Stimulated activated CD8-positive, alpha-beta memory T cell treated with anti-CD3 and anti-CD28 coated beads, Interleukin-4, amount 100 ng/mL, for 48 hours (primary cell): Measurements from ENCODE around the gene IBTK.
"Not testable (repeated sequence)": the region's sequence is repeated elsewhere in the genome, so short reads cannot be mapped to it uniquely, and the experiment has no call there.

Source experiments
- DNase-seq: peaks from one replicate; pipeline ENCODE4 v3.0.0-alpha.2; 2020

The IBTK gene

DNA sequence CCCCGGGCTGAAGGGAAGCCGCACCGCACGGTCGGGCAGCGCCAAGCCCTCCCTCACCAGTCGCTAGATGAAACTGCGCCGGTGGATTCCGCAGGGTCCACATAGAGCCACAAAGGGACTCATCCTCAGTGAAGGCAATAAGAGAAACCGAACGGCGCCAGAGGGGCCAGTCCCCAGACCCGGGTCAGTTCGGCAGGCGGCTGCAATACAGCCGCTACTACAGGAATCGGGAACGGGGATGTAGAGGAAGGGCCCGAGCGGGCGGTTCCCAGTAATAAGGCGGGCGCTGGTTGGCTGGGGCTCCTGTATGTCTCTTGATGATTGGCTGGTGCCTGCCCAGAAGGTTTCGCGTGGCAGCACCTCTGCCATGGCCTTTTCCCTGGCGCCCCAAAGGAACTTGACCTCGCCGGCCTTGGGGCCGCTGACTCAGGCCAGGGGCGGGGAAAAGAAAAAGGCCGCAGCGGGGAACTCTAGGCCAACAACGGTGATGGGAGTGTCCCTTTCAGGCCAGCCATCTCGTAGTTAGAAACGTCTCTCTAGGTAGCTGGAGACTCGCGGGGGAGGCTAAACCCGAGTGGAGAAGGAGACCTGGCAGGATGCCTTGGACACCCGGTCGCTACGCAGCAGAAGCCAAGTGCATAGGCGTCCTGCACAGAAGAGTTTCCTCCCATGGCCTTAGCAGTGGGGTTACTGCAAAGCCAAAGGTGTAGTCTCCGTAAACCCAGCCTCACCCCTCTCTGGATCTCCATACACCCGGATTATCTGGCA, at the start of gene IBTK:
IBTK (minus strand) TSS at position 240 of the 768 bp plus-strand sequence. CDS start 7,258 bp downstream, outside the sequence.
- DNase-seq, result peak; percentile 93

DNA sequence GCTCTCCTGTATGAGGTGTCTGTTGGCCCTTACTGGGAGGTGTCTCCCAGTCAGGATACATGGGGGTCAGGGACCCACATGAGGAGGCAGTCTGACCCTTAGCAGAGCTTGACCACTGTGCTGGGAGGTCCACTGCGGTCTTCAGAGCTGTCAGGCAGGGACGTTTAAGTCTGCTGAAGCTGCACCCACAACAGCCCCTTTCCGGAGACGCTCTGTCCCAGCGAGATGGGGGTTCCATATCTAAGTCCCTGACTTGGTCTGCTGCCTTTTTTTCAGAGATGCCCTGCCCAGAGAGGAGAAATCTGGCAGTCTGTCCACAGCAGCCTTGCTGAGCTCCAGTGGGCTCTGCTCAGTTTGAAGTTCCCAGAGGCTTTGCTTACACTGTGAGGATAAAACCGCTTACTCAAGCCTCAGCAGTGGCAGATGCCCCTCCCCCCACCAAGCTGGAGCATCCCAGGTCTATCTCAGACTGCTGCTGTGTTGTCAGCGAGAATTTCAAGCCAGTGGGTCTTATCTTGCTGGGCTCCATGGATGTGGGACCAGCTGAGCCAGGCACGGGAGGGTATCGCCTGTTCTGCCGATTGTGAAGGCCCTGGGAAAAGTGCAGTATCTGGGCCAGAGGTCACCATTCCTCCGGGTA, 36.3 kb upstream of the IBTK start:
- no peak for DNase-seq

DNA sequence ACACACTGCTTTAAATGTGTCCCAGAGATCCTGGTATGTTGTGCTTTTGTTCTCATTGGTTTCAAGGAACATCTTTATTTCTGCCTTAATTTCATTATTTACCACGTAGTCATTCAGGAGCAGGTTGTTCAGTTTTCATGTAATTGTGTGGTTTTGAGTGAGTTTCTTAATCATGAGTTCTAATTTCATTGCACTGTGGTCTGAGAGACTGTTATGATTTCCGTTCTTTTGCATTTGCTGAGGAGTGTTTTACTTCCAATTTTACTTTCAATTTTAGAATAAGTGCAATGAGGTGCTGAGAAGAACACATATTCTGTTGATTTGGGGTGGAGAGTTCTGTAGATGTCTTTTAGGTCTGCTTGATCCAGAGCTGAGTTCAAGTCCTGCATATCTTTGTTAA, 34.0 kb upstream of the IBTK start:
- not testable (repeated sequence) for DNase-seq

DNA sequence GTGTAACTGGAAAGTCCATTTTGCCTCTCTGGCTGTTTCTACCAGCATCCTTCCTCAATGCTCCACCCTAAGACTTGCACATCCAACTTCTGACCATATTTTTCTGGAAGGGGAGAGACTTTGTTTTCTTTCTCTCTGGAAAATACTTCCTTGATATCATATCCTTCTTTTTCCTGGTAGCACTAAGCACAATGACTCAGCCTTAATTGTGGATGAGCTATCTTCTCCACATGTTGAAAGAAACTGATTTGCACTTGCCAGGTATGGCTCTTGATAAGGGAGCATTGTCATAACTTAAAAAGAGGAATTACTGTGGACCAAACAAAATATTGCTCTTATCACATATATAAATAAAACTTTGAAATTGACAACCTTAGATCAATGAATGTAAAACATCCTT, 30.1 kb upstream of the IBTK start:
- no peak for DNase-seq

GRCh38 chr6:82275686-82276085, 28.1 kb upstream of the IBTK start:
- DNase-seq, result no peak

GRCh38 chr6:82273295-82273694, 25.8 kb upstream of the IBTK start:
- DNase-seq, result no peak

- DNase-seq, result no peak
Measured at GRCh38 chr6:82270881-82271635, 23.5 kb upstream of the IBTK start.

DNA sequence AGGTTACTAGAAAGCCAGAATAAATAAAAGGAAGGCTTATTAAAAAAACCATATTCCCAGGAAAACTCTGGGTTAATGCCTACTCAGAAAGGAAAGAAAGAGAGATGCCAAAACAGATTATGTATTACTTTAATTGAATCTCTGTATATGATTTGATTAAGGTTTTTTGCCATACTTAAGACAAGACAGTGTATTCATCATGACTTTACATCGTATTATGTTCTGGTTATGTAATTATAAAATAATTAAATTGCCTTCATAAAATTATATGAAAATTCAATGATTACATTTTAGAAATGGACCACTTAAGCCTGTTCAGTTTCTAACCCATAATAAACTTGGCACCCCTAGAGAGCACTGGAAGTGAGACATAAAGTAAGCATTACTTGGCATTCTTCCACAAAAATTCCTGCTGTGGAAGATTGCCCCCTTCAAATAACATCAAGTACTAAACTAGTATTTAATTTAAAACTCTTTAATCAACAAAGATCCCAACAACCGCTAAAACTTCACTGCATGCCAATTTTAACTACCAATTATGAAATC, 20.8 kb upstream of the IBTK start:
- no peak for DNase-seq

DNA sequence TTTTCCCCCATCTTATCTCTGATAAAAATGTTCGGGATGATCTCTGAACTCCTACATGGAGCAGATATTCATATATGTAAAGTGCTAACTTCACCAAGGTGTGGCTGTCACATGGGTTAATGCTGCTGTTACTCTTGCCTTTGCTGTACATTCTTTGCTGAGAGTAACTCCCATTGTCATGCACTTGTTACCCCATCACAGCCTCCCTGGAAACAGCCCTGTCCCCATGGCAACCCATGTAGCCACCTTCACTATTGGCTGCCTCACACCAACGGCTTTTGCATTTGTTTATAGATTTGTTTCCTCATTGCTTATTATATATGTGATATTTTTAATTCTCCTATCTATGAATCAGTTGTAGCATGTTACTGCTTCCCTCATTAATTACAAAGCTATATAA, 17.3 kb upstream of the IBTK start:
- DNase-seq, result no peak

DNA sequence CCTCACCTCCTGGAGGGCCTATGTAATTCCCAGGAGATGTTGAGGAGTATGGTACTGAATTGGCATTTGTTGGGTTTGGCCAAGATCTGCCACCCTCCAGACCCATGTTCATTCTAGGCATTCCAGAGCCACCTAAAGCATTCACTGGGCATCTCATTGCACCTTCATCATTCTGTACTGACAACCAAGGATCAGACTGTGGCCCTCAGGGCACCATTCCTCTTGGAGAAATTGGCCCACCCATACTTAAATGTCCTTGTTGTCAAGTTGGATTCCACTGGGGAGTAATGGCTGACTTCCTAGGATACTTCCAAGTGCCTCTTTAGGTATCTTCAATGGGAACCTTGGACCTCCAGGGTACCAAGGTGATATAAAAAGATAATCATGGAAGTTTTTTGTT, 16.8 kb upstream of the IBTK start:
- no peak for DNase-seq

DNA sequence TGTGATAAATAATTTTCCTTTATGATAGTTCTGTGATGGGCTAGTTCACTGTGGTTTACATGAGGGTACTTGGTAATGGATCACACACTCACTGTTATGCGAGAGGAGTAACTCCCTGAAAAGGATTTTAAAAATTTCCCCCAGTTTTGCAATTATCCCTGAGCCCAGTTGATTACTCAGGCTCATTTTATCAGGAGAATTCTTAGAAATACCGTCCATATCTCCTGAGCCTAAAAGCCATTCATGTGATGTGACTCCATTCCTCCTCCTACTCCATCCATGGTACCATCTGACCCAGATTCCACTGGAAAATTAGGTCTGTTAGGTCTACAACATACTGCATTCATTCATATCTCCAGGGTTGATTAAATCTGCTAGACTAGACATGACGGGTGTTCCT, 16.4 kb upstream of the IBTK start:
- DNase-seq, result no peak

- no peak for DNase-seq
Measured at GRCh38 chr6:82260997-82261732, 13.6 kb upstream of the IBTK start.

- DNase-seq, result no peak
Measured at GRCh38 chr6:82259389-82259788, 11.8 kb upstream of the IBTK start.

GRCh38 chr6:82257088-82257774, 9.7 kb upstream of the IBTK start:
- no peak for DNase-seq

- DNase-seq, result not testable (repeated sequence)
Measured at GRCh38 chr6:82254722-82255121, 7.2 kb upstream of the IBTK start.

DNA sequence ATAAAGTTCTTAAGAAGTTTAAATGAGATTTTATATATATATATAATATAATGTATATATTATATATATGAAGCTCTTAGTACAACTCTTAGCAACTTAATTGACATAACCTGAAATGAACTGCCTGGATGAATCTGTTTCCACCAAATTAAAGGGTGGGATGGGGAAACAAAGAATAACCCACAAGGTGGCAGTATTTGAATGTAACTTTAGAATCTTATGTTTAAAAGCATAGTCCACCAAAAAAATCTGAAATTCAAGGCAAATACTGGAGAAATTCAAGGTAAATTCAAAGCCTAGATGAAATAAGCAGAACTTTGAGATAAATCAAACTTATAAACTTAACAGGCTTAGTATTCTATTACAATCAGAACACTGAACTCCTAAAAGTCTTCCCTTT, 4.4 kb upstream of the IBTK start:
- DNase-seq, result no peak

- no peak for DNase-seq
Measured at GRCh38 chr6:82249381-82250253, 2.1 kb upstream of the IBTK start.

DNA sequence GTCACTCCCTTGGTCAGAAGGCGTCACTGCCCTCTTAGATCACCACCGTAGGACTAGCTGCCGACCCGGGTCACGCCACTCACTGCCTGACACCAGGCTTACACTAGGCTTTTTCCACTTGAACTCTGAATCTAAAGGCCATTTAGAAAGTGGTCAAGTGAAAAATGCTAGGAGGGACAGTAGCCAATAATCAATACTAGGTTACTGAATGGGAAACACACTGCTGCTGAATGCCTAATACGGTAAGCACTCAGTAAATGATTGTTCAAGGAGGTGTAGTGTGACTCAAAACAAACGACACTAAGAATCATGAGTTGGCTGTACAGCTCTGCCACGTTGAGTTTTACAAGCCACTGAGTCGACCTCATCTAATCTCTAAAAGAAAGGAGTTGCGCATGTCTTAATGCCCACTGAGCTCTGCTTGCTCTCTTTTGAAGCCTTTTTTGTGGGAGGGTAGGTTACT, 760 bp upstream of the IBTK start:
- peak; percentile 28 for DNase-seq

GRCh38 chr6:82246802-82247504, 591 bp downstream of the IBTK start:
- DNase-seq, result peak; percentile 59

- DNase-seq, result no peak
Measured at GRCh38 chr6:82246370-82246769, 1.2 kb downstream of the IBTK start.
